CMK (cell line): ENCODE results near the gene LINGO1.

Source experiments
- DNase-seq: peaks from one replicate; pipeline ENCODE4 v3.0.0-alpha.2; 2010; ENCODE audit warnings: low read depth

LINGO1 gene

GRCh38 chr15:77633134-77633912, 611 bp upstream of the LINGO1 start:
- DNase-seq = peak; percentile 80

GRCh38 chr15:77631745-77632533, 773 bp downstream of the LINGO1 start:
- no peak for DNase-seq

- peak; percentile 47 for DNase-seq
These were observed 1.6 kb downstream of the LINGO1 start for GRCh38 chr15:77630956-77631744.

- peak; percentile 54 for DNase-seq
These were observed 2.7 kb downstream of the LINGO1 start for GRCh38 chr15:77630056-77630455.

- DNase-seq = no peak
These were observed 3.4 kb downstream of the LINGO1 start for GRCh38 chr15:77629070-77630030.

GRCh38 chr15:77628010-77628409, 4.7 kb downstream of the LINGO1 start:
- no peak for DNase-seq

GRCh38 chr15:77627581-77627980, 5.1 kb downstream of the LINGO1 start:
- no peak for DNase-seq

- DNase-seq = no peak
These were observed 5.6 kb downstream of the LINGO1 start for GRCh38 chr15:77627067-77627466.

GRCh38 chr15:77626002-77626401, 6.7 kb downstream of the LINGO1 start:
- no peak for DNase-seq

GRCh38 chr15:77625376-77625775, 7.3 kb downstream of the LINGO1 start:
- no peak for DNase-seq

GRCh38 chr15:77624868-77625267, 7.8 kb downstream of the LINGO1 start:
- DNase-seq = no peak

GRCh38 chr15:77623755-77624524, 8.8 kb downstream of the LINGO1 start:
- no peak for DNase-seq

- peak; percentile 58 for DNase-seq
These were observed 9.6 kb downstream of the LINGO1 start for GRCh38 chr15:77622934-77623754.

- peak; percentile 82 for DNase-seq
These were observed 10.3 kb downstream of the LINGO1 start for GRCh38 chr15:77622209-77622933.

GRCh38 chr15:77621847-77622208, 10.9 kb downstream of the LINGO1 start:
- no peak for DNase-seq

- DNase-seq = no peak
These were observed 11.6 kb downstream of the LINGO1 start for GRCh38 chr15:77620960-77621647.

- no peak for DNase-seq
These were observed 12.4 kb downstream of the LINGO1 start for GRCh38 chr15:77620297-77620696.

- no peak for DNase-seq
These were observed 12.8 kb downstream of the LINGO1 start for GRCh38 chr15:77619883-77620282.
